HG03025 (cell line): ENCODE data around the gene COL8A1.

Experiments
- ATAC-seq: cut with Tn5 transposase; IDR thresholded peaks from one replicate; pipeline ENCODE4 v1.9.1; 2021; ENCODE audit warnings: mild to moderate bottlenecking, moderate library complexity; ENCODE audit not compliant: unreplicated experiment, low FRiP score

Gene COL8A1

DNA sequence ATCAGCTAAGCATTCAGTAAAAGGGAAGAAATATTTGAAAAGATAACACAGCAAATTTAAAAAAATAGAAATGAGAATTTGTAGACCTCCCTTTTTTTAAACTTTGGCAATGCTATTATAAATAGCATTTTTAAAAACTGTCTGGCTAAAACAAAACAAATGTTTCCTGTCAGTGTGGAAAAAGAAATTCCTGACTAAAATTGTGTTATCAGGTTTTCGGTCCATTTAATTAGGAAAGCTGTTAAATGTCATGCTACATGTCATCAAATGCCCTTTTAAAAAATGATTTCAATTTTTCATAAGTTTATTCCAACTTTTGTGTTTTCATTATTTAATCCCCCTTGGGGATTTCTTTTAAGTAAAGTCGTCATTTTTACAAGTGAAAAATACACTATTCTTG is 29.6 kb downstream of the COL8A1 start:
- no peak for ATAC-seq

DNA sequence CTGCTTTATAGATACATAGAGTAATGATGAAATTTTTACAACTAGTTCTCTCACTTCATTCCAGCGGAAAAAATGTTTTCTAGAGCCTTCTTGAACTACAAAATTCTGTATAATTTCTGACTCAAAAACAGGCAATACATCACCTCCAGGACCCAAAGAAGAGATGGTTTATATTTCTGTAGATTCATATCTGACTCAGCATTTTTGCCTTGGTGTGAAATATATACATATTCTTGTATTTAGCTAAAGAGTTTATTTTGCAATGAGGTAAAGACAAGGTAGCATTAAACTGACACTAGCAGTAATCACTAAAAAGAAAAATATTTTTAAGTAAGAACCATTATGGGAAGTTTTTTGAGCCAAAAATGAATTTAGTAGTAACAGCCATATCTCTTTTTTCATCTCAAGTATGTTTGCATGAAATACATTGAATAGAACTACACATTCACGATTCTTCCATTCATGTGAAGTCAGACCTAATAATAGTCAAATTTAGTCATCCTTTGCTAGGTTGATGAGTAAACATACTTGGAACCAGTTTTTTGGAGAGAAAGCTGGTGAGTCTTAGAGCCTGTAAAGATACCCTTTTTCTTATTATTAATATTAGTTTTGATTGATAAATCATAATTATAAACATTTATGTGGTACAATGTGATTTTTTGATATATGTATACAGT is 31.6 kb downstream of the COL8A1 start:
- ATAC-seq: no peak

DNA sequence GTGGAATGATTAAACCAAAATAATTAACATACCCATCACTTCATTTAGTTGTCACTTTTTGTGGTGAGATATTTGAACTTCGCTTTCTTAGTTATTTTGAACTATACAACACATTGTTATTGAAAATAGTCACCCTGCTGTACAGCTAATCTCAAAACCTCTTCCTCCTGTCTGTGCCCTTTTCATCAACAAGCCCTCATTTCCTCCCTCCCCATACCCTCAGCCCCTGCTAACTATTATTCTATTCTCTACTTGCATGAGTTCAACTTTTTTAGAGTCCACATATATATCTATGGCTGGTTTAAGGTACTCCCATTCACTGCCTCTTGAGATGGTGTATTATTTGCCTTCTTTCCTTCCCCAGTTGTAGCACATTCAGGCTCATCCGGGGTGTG is 32.2 kb downstream of the COL8A1 start:
- no peak for ATAC-seq

DNA sequence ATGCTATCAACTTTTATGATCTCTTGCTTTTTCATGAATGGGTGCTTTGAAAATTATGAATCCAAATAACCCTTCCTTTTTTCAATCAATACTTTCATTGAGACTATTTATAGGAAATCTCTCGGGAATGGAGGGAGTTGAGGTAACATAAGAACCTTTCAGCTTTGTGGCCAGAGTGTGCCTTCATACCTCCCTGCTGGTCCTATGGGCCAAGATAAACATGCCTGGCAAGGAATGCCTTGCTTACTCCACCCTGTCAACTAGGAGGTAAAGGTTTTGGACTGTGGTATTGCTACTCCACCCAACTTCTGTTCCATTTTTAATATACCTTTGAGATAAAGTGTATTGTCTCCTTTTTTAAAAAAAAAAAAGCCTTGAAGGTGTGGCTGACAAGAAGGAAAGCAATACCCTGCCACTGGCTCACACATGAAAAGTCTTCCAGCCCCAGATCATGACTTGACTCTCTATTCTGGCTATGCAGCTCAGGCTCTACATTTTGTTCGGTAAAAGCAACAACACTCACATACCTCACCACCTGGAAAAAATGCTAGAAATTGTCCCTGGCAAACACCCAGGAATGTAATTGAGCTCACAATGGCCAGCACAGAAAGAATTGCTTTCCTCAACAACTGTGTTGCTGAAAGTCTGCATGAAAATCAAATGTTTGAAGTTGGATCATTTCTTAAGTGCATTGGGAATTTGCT is 35.8 kb downstream of the COL8A1 start:
- ATAC-seq: no peak

DNA sequence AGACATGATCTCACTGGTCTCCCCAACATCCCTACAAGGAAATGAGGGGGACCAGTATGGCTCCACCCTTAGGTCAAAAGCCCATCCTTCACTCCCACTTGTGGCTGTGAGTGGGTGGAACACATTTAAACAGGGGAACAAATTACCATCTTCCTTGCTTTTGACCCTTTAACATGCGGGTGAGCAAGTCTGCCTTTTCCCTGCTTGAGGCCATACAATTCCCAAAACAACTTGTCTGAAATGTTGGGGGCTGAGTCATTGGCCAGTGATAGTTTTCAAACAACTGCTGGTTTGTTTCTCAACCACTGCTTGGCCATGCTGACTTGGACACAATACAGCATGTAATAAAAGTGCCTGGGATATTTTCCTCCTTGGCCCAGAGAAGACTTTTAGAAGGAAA is 39.6 kb downstream of the COL8A1 start:
- no peak for ATAC-seq

DNA sequence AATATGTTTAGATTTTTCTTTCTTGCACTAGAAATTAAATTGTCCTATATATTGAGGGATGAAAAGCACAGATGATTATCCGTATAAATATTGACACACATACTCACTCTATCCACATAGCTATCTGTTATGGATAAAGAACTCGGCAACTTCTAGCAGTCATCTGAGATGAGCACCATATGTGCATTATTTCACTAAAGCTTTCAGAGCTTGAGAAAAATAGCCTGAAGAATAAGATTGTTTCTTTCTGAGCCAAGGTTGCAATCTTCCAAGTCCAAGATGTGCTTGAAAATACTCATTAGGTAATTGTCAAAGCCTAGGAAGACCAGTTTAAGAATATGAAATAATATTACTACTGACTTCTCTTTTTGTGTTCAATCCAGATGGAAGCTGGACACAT is 40.5 kb downstream of the COL8A1 start:
- no peak for ATAC-seq

DNA sequence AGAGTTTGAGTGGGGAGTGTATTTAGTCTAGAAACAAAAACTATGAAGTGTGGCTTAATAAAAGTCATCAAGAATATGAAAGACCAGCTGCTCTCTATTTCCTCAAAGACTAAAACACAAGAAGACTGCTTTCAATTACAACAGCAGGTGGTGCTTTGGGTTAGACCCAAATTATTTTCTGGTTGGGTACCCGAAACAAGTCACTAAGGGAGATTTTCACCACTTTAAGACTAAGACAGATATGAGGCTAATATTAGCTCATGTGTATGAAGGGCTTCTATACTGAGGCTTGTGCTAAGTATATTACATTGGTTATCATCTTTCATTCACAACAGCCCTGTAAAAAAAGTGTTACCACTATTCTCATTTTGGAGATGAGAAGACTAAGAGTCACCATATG is 43.1 kb downstream of the COL8A1 start:
- peak; percentile 73 for ATAC-seq

DNA sequence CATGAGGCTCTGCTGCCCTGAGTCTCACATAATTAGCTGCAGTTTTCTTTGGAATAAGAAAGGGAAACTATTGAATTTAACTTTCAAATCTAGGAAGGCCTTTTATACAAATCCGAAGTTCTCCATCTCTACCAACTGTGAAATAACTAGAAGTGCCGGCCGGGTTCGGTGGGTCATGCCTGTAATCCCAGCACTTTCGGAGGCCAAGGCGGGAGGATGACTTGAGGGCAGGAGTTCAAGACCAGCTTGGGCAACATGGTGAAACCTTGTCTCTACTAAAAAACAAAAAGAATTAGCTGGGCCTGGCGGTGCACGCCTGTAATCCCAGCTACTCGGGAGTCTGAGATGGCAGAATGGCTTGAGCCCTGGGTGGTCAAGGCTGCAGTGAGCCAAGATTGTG is 43.6 kb downstream of the COL8A1 start:
- no peak for ATAC-seq

DNA sequence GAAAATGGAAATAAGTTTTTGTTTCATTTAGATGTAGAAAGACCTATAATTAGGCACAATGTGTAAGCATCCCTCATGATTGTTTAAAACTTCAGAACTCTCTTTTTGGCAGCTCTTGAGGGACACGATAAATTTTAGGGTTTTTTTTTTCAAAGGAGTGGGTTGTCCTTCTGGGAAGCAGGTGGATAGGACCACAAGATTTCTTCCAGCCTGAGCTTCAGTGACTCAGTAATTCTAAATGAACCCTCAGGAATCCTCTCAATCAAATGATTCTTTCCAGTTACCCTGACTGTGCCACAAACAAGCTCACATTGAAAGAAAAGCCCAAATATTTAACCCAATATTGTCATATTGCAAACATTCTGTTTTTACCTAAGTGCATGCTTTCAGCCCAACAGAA is 45.1 kb downstream of the COL8A1 start:
- no peak for ATAC-seq

DNA sequence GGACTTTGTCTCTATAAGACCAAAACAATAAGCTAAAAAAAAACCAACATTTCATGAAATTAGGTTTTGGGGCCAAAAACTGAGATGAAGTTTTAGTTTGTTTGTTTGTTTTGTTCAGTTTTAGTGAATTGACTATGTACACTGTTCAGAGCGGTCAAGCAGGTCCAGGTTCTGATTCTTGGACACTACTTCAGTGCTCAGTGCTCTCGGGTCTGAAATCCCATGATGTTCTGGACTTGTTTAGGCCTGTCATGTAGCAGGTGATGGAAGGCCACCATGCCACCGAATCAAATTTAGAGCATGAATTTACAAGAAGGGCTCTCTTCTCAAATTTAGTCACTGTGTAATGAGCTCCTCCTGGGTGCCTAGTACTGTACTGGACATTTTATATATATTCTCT is 45.5 kb downstream of the COL8A1 start:
- no peak for ATAC-seq

DNA sequence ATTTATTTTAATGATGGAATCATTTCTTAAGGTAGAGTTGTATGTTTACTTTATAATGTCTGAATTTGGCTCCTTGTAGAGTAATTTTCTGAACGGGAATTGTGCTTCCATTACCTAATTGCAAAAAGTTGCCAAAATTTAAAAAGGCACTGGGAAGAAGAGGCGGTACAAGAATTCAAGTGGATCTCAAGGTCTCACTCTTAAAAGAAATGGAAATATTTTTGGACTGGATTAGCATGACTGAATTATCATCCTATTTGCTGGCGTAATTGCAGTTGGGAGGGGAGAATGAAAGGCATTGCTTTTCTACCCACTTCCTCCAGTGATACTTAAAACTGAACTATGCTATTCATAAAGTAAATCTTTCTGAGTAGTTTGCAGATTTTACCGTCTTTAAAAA is 46.2 kb downstream of the COL8A1 start:
- no peak for ATAC-seq

DNA sequence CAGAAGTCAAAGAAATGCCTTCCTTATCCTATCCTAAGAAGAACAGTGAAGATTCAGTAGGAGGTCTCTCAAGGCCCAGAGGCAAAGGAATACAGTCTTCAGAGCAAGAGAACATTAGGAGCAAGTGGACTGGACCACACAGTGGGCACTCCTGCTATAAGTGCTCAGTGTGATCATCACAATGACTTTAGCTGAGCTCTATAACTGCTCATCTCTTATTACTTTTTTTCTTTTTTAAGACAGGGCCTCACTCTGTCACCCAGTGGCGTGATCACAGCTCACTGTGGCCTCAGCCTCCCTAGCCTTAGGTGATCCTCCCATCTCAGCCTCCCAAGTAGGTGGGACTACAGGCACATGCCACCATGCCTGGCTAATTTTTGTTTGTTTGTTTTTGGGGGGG is 48.1 kb downstream of the COL8A1 start:
- no peak for ATAC-seq

DNA sequence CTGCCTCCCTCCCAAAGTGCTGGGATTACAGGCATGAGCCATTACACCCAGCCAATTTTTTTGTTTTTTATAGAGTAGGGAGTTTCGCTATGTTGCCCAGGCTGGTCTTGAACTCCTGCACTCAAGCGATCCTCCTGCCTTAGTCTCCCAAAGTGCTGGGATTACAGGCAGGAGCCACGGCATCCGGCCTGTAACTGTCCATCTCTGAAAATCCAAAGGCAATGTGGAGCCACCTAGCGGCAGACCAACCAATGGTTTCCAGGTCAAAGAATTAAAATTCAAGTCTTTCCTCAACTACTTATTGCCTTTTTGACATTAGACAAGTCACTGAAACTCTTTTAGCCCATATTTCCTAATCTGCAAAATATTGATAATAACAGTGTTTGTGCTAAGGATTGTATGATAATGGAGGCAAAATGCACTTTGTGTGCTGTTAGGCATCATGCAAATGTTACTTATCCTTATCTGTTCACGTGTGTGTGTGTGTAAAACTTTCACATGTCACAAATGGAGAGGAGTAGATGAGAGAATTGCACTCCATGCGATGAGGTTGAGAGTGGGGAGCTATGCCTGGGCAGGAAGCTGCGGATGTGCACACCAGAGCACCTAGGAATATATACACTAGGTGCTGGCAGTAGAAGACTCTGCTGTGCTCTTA is 48.7 kb downstream of the COL8A1 start:
- no peak for ATAC-seq

DNA sequence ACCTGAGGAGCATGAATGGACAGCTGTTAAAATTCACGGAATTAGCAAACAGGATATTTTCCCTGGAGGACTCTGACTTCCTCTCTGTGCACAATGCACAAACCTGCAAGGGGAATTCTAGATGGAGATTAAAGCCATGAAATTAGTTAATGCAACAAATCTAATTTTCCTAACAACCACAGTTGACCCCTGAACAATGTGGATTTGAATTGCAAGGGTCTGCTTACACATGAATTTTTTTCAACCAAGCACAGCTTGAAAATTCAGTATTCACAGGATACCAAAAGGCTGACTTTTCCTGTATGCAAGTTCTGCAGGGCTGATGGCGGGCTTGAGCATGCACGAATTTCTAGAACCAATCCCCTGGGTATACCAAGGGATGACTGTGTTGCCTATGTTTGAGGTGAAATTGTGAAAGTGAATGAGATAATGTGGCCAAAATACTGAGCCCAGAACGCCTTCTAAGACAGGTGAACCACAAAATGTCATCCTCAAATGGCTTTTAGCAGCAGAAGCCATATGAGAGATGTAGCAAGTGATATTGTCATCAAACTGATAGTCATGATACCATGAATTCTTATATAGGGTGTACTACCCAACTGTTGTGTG is 52.5 kb downstream of the COL8A1 start:
- ATAC-seq: no peak

DNA sequence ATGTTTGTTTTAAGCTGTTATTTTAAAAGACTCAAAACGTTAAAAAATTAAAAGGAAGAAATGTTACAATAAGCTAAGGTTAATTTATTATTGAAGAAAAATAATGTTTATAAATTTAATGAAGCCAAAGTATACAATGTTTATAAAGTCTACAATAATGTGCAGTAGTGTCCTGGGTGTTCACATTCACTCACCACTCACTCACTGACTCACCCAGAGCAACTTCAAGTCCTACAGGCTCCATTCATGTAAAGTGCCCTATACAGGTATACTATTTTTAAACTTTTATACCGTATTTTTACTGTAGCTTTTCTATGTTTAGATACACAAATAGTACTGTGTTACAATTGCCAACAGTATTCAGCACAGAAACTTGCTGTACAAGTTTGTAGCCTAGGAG is 55.2 kb downstream of the COL8A1 start:
- ATAC-seq: no peak

DNA sequence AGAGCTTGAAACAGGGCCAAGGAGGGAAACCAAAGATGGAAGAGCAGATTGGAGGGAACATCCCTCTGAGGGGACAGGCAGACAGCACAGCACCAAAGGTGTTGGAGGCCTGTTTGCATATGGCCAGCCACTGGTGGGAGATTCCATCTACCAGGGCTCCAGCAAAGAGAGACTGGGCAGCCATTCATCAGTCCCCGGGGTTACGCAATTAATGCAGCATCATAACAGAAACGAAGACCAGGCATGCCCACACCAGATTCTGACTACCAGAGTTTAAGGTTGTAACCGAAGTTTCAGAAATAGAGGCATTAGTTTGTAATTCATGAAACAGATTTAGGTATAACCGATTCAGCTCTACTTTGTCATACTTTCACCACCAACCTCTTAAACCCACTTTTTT is 58.1 kb downstream of the COL8A1 start:
- no peak for ATAC-seq

DNA sequence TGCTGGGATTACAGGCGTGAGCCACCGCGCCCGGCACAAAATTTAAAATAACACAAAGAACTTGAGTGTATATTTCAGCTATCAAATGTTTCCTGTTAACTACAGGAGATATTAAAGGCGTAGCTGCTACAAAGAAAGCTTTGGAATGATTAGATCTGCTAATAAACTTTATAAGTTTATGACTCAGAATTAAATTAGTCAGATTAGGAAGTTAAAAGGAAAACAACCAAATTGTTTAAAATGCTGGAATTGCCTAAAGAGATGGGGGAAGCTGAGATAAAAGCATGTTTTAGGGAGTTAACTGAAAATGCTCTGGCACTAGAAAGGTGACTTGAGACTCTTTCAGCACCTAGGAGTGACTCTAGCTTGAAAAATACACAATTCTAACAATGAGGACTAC is 58.9 kb downstream of the COL8A1 start:
- no peak for ATAC-seq

DNA sequence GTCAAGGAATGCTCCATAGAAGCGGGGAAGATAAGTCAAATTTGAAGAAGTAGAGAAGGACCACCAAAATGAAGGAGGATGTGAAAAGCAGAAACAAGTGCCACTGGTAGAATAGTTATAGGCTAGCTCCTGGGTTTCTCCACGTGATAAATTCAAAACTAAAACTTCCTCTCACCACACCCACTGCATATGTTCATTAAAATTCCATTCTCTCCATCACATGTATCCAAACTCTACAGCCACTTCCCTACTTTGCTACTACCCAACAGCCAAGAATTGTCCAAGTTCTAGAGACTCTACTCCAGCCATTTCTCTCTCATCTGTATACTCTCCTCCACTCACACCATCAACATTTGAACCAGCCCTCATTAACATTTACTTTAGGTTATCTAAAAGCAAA is 60.5 kb downstream of the COL8A1 start:
- ATAC-seq: no peak

DNA sequence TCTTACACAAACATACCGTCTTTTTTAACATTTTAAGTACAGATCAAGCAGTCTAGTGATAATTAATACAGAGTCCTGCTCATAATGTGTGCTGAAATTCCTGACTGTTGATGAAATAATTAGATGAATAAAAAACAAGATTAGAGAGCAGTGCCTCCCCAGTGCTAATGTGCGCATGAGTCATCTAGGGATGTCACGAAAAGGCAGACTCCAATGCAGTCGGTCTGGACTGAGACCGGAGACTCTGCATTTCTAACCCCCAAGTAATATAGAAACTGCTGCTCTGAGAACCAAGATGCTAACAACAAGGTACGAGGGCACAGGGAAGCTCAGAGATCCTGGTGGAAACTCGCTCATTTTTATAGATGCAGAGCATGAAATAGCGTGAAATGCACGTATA is 61.4 kb downstream of the COL8A1 start:
- ATAC-seq: no peak

DNA sequence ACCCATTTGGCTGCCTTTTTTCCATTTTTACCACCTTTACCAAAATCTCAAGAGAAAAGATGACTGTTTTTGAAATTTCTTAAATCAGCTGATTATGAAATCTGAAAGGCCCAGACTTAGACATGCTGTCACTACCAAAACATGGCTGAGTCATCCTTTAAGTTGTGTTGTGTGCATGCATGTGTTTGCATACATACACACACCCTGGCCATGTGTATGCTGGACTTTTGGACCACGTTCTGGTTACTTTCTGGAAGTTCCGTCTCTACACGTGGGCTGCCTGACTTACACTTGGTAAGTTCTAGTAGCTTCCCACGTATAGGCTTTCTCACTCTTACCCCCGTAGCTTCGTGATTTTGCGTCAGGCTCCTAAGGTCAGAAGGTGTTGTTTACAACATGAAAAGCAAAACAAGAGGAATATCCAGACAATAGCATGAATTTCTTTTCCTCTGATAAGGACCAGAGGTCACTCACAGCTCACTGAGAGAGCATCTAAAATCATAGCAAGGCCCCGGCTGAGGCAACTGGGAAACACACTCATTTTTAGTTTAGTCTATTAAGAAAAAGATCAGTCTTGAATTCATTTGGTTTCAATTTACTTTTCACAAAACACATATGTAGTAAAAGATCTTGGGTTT is 62.4 kb downstream of the COL8A1 start:
- ATAC-seq: no peak
